Posterior cingulate gyrus (tissue), 11 donors: ENCODE results near the gene SYT13.

Source experiments
- DNase-seq, 10 donors: peaks; one replicate each; pipeline versions ENCODE4 v3.0.0 to v3.0.0-alpha.2; 2020 to 2021; ENCODE audit warnings: mixed read lengths in 3 of 10
- intact Hi-C: fragments of 100-400 bp; cut with DNase I; formaldehyde crosslinking; loops from one replicate; pipeline ENCODE4 v1.15.1; 2023

The SYT13 gene

GRCh38 chr11:45225961-45226871 is 59.9 kb downstream of the SYT13 start:
- peak in 1 of 10 donors; percentile 63 for DNase-seq
- intact Hi-C loops, result no loop called here

- intact Hi-C loops, result no loop called here
- DNase-seq, result no peak
Measured at GRCh38 chr11:45225277-45225676, 60.9 kb downstream of the SYT13 start.

GRCh38 chr11:45224766-45225165 is 61.4 kb downstream of the SYT13 start:
- intact Hi-C loops, result no loop called here
- no peak for DNase-seq

- intact Hi-C loops, result no loop called here
Measured at GRCh38 chr11:45223496-45223895, 62.6 kb downstream of the SYT13 start.

GRCh38 chr11:45219411-45219810 is 66.7 kb downstream of the SYT13 start:
- intact Hi-C loops, result no loop called here
- DNase-seq, result peak in 1 of 10 donors; percentile 62

More at GRCh38 chr11:45223496-45223895, 62.6 kb downstream of the SYT13 start:
- no peak for DNase-seq

GRCh38 chr11:45218705-45219104 is 67.4 kb downstream of the SYT13 start:
- no peak for DNase-seq
- intact Hi-C loops, result no loop called here

- no peak for DNase-seq
- intact Hi-C loops, result no loop called here
Measured at GRCh38 chr11:45217991-45218390, 68.2 kb downstream of the SYT13 start.

- intact Hi-C loops, result no loop called here
- DNase-seq, result no peak
Measured at GRCh38 chr11:45216901-45217300, 69.2 kb downstream of the SYT13 start.

GRCh38 chr11:45216031-45216430 is 70.1 kb downstream of the SYT13 start:
- intact Hi-C loops, result no loop called here
- no peak for DNase-seq

- no peak for DNase-seq
- intact Hi-C loops, result no loop called here
Measured at GRCh38 chr11:45215098-45215865, 70.9 kb downstream of the SYT13 start.

GRCh38 chr11:45213717-45214116 is 72.4 kb downstream of the SYT13 start:
- no peak for DNase-seq
- intact Hi-C loops, result no loop called here

- intact Hi-C loops, result no loop called here
- no peak for DNase-seq
Measured at GRCh38 chr11:45213316-45213665, 72.8 kb downstream of the SYT13 start.

- intact Hi-C loops, result no loop called here
- DNase-seq, result peak in 2 of 10 donors; percentile 84 to 85
Measured at GRCh38 chr11:45212566-45213315, 73.4 kb downstream of the SYT13 start.

- intact Hi-C loops, result no loop called here
- no peak for DNase-seq
Measured at GRCh38 chr11:45211732-45212131, 74.4 kb downstream of the SYT13 start.

GRCh38 chr11:45210846-45211245 is 75.3 kb downstream of the SYT13 start:
- no peak for DNase-seq
- intact Hi-C loops, result no loop called here

- intact Hi-C loops, result no loop called here
- DNase-seq, result peak; percentile 45 to 97 (median 82)
Measured at GRCh38 chr11:45209891-45210699, 76.0 kb downstream of the SYT13 start.

- intact Hi-C loops, result no loop called here
- peak in 1 of 10 donors; percentile 78 for DNase-seq
Measured at GRCh38 chr11:45209000-45209879, 76.9 kb downstream of the SYT13 start.

GRCh38 chr11:45208135-45208534 is 78.0 kb downstream of the SYT13 start:
- intact Hi-C loops, result no loop called here
- DNase-seq, result no peak

GRCh38 chr11:45205978-45206377 is 80.2 kb downstream of the SYT13 start:
- intact Hi-C loops, result no loop called here
- DNase-seq, result no peak
